Vagina (tissue), 2 donors: Measurements from ENCODE around the gene ILDR2. TPM values are rescaled to one million over a fixed set of nuclear protein-coding genes. Genes with fewer than 3 reads are reported as not detected.

Experiments used
- DNase-seq, 2 donors: peaks; one replicate each; pipeline ENCODE4 v3.0.0-alpha.2; 2017; ENCODE audit errors: extremely low spot score in 2 of 2
- H3K27ac ChIP-seq: fragments of 200-600 bp; sonication (generic); one replicate; pipeline ENCODE4 v1.5.1; 2019
- H3K27me3 ChIP-seq: fragments of 200-600 bp; sonication (generic); one replicate; pipeline ENCODE4 v1.5.1; 2019
- H3K36me3 ChIP-seq, 2 donors: fragments of 200-600 bp; sonication (generic); one replicate each; pipeline ENCODE4 v1.5.1; 2017 to 2019
- H3K4me1 ChIP-seq: fragments of 200-600 bp; sonication (generic); one replicate; pipeline ENCODE4 v1.5.1; 2019
- H3K4me3 ChIP-seq, 2 donors: fragments of 200-600 bp; sonication (generic); 1 replicate in 1 of 2; 2 replicates in 1 of 2; pipeline ENCODE4 v1.5.1; 2016 to 2019
- H3K9me3 ChIP-seq: fragments of 200-600 bp; sonication (generic); one replicate; pipeline ENCODE4 v1.5.1; 2019
- POLR2A ChIP-seq, 2 donors: fragments of 450-650 bp; IDR thresholded peaks; one replicate each; pipeline ENCODE4 v1.6.1; 2017; ENCODE audit warnings: antibody characterized with exemption in 2 of 2, mild to moderate bottlenecking in 2 of 2, moderate library complexity in 2 of 2
- POLR2AphosphoS5 ChIP-seq, 2 donors: sonication (generic); formaldehyde crosslinking; IDR thresholded peaks; one replicate each; pipeline ENCODE4 v1.9.0; 2017; ENCODE audit warnings: antibody characterized with exemption in 2 of 2, mild to moderate bottlenecking in 2 of 2, low read depth in 1 of 2; ENCODE audit not compliant: insufficient read depth in 1 of 2
- intact Hi-C: fragments of 100-400 bp; cut with DNase I; formaldehyde crosslinking; loops from one replicate; pipeline ENCODE4 v1.15.1; 2023
- total RNA-seq: library from RNA; depleted of rRNA; stranded (reverse); fragments of >200 nt; gene quantifications from one replicate; pipeline ENCODE4 v1.2.3, GENCODE V29; 2016
- TF ChIP-seq, protein P1 (sequence below), 3 experiments: fragments of 450-650 bp in 2 of 3; fragments of 200-600 bp in 1 of 3; sonication (generic) in 1 of 3; IDR thresholded peaks; one replicate each; pipeline ENCODE4 v1.5.1; 2017 to 2019; ENCODE audit warnings: antibody characterized with exemption in 3 of 3, mild to moderate bottlenecking in 2 of 3, moderate library complexity in 2 of 3

ILDR2 gene
- total RNA-seq, 1 donor from 2014 or later = 0.25 TPM

DNA sequence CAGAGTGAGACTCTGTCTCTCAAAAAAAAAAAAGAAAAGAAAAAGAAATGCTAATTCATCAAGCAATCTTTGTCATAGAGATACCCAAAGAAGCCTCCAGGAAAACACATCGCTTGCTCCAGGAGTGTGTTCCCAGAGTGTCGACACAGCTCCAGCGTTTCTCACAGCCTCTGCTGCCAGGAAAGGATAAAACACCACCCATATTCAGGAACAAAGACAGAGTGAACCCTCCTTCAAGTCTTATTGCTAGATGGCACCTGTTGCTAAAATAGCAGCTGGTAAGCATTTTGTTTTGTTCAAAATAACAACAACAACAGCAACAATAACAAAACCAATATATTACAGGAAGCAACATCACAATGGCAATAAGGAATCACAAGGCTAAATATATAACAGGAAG lies 3.1 kb downstream of the ILDR2 start:
- H3K36me3 ChIP-seq = no peaks in the 10 kb centered on the region
- TF ChIP-seq, protein P1, sequence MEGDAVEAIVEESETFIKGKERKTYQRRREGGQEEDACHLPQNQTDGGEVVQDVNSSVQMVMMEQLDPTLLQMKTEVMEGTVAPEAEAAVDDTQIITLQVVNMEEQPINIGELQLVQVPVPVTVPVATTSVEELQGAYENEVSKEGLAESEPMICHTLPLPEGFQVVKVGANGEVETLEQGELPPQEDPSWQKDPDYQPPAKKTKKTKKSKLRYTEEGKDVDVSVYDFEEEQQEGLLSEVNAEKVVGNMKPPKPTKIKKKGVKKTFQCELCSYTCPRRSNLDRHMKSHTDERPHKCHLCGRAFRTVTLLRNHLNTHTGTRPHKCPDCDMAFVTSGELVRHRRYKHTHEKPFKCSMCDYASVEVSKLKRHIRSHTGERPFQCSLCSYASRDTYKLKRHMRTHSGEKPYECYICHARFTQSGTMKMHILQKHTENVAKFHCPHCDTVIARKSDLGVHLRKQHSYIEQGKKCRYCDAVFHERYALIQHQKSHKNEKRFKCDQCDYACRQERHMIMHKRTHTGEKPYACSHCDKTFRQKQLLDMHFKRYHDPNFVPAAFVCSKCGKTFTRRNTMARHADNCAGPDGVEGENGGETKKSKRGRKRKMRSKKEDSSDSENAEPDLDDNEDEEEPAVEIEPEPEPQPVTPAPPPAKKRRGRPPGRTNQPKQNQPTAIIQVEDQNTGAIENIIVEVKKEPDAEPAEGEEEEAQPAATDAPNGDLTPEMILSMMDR (IDR thresholded peaks at IDR 0.05) = no peak
- TF ChIP-seq POLR2AphosphoS5 (IDR thresholded peaks at IDR 0.05; ENCODE audit: insufficient read depth in 1 of 2, low read depth in 1 of 2) = no peak
- no peak for TF ChIP-seq POLR2A (IDR thresholded peaks at IDR 0.05)
- peaks cover 6% of the 10 kb centered on the region for H3K4me1 ChIP-seq
- no peak overlapping the region for H3K27ac ChIP-seq
- no peak overlapping the region for H3K4me3 ChIP-seq
- intact Hi-C loops = no loop called here
- no peak for DNase-seq
- H3K9me3 ChIP-seq = no peaks in the 10 kb centered on the region
- no peaks in the 10 kb centered on the region for H3K27me3 ChIP-seq

DNA sequence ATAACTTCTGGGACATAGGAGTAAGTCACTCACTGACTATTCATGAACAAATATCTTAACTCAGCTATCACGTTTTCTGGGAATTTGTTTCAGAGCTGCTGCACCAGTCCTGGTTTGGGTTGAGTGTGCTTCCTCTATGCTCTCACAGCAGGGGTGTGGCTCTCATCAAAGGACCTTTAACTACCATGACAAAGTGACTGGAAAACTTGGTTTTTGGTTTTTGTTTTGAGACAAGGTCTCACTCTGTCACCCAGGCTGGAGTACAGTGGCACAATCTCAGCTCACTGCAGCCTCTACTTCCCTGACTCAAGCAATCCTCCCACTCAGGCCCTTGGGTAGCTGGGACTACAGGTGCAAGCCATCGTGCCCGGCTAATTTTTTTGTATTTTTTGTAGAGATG lies 4.1 kb downstream of the ILDR2 start:
- H3K27ac ChIP-seq = no peak overlapping the region
- H3K4me1 ChIP-seq = peaks cover 6% of the 10 kb centered on the region
- no peak overlapping the region for H3K4me3 ChIP-seq
- intact Hi-C loops = no loop called here
- no peak for DNase-seq
- TF ChIP-seq, protein P1 (IDR thresholded peaks at IDR 0.05) = no peak
- no peak for TF ChIP-seq POLR2A (IDR thresholded peaks at IDR 0.05)
- no peak for TF ChIP-seq POLR2AphosphoS5 (IDR thresholded peaks at IDR 0.05; ENCODE audit: insufficient read depth in 1 of 2, low read depth in 1 of 2)
- no peaks in the 10 kb centered on the region for H3K9me3 ChIP-seq
- H3K27me3 ChIP-seq = no peaks in the 10 kb centered on the region
- H3K36me3 ChIP-seq = no peaks in the 10 kb centered on the region

DNA sequence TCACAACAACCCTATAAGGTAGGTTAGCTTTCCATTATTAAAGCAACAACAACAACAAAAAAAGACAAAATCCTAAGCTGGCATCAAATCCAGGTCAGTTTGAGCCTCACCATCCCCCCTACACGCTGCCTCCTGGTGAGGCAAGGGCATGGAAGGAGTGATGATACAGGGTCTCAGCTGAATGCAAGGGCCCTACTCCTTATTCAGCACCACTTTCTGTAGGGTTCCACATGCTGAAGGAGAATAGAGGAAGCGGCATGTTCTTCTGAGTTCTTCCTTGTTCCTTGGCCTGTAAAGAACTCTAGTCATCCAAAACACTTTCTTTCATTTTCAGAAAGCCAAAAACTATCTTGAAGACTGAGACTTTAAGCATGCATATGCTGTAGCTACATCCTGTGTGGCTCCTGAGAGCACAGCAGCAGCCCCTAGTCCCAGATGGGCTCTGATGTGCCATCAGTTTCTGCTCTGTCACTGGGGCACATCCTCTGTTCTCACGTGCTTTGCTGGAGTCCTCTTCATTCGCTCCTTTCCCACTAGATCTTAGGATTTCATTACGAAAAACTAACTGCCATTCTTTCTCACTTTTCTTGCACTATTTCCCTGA lies 6.2 kb downstream of the ILDR2 start:
- TF ChIP-seq, protein P1 (IDR thresholded peaks at IDR 0.05) = no peak
- TF ChIP-seq POLR2AphosphoS5 (IDR thresholded peaks at IDR 0.05; ENCODE audit: insufficient read depth in 1 of 2, low read depth in 1 of 2) = no peak
- TF ChIP-seq POLR2A (IDR thresholded peaks at IDR 0.05) = no peak
- Histone ChIP-seq H3K36me3 (no peaks in the 10 kb centered on the region), H3K27ac (no peak overlapping the region), H3K4me3 (no peak overlapping the region), H3K27me3 (no peaks in the 10 kb centered on the region), H3K9me3 (no peaks in the 10 kb centered on the region), H3K4me1 (no peaks in the 10 kb centered on the region)
- intact Hi-C loops = no loop called here
- no peak for DNase-seq

DNA sequence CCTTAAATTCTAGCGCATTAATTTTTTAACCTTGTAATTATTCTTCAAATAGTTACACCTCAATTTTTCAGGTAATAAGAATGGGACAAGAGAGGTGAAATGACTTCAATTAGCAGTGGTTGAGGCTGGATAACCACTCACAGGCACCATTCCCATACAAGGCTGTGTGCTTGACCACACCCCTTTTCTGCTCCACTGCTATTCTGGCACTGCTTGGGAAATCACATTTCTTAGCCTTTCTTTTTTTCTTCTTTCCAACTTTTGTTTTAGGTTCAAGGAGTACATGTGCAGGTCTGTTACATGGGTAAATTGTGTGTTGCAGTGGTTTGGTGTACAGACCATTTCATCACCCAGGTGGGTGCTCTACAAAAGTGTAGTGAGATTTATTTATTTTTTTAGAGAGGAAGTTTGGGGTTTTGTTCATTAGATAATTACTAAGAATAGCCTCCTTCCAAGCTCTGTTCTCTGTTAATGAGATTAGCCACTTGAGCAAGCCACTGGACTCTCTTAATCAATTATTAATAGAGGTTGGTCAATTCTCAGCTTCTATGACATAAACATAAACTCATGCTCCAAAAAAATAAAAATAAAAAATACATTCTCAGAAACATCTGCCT lies 14.4 kb downstream of the ILDR2 start:
- Histone ChIP-seq H3K4me1 (no peaks in the 10 kb centered on the region), H3K9me3 (no peaks in the 10 kb centered on the region), H3K4me3 (no peak overlapping the region), H3K36me3 (no peaks in the 10 kb centered on the region), H3K27ac (no peak overlapping the region), H3K27me3 (no peaks in the 10 kb centered on the region)
- no peak for DNase-seq
- intact Hi-C loops = no loop called here
- TF ChIP-seq POLR2A (IDR thresholded peaks at IDR 0.05) (no peak), POLR2AphosphoS5 (IDR thresholded peaks at IDR 0.05; ENCODE audit: insufficient read depth in 1 of 2, low read depth in 1 of 2) (no peak)
- TF ChIP-seq, protein P1 (IDR thresholded peaks at IDR 0.05) = no peak

DNA sequence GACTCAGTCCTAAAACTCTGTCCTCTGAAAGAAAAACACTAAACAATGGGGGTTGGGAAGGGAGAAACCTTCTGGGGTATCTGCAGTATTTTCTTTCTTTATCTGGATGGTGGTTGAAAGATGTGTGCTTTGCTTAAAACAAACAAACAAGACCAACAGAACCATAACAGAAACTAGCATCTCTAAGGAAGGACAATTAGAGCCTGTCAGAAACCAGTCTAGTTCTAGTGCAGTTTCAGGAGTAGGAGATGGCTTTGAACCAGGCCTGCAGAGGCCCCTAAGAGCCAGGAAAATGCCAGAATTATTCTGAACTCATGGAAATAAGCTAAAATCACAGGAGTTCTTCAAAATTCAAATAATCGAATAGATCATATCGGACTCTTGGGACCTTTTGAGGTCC lies 18.5 kb downstream of the ILDR2 start:
- intact Hi-C loops = no loop called here
- no peak overlapping the region for H3K27ac ChIP-seq
- DNase-seq = no peak
- no peaks in the 10 kb centered on the region for H3K4me1 ChIP-seq
- H3K9me3 ChIP-seq = no peaks in the 10 kb centered on the region
- H3K4me3 ChIP-seq = no peak overlapping the region
- TF ChIP-seq POLR2A (IDR thresholded peaks at IDR 0.05) = no peak
- TF ChIP-seq, protein P1 (IDR thresholded peaks at IDR 0.05) = no peak
- no peak for TF ChIP-seq POLR2AphosphoS5 (IDR thresholded peaks at IDR 0.05; ENCODE audit: insufficient read depth in 1 of 2, low read depth in 1 of 2)
- no peaks in the 10 kb centered on the region for H3K27me3 ChIP-seq
- H3K36me3 ChIP-seq = no peaks in the 10 kb centered on the region
